Measurements from ENCODE around the gene FOXL1. TPM values are rescaled to one million over a fixed set of nuclear protein-coding genes. Genes with fewer than 3 reads are reported as not detected.
"Not testable (repeated sequence)": the region's sequence is repeated elsewhere in the genome, so short reads cannot be mapped to it uniquely, and the experiment has no call there.

The FOXL1 gene
- total RNA-seq, 4 donors from 2014 or later: 0.52 to 0.83 (median 0.69) TPM

DNA sequence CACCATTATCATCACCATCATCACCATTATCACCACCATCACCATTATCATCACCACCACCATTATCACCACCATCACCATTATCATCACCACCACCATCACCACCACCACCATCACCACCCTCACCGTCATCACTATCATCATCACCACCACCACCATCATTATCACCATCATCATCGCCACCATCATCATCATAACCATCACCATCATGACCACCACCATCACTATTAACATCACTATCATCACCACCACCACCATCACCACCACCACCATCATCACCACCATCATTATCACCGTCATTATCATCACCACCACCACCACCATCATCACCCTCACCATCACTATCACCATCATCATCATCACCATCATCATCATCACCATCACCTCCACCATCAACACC lies 9.1 kb downstream of the FOXL1 start:
- H3K4me1 ChIP-seq: no peaks in the 10 kb centered on the region
- no peaks in the 10 kb centered on the region for H3K9me3 ChIP-seq
- 96% methylated on average over 3 of the region's 3 CpGs for WGBS
- no peaks in the 10 kb centered on the region for H3K36me3 ChIP-seq
- H3K4me3 ChIP-seq: no peak overlapping the region
- TF ChIP-seq EP300 (IDR thresholded peaks at IDR 0.05) (no peak), POLR2AphosphoS5 (IDR thresholded peaks at IDR 0.05) (no peak), POLR2A (IDR thresholded peaks at IDR 0.05; ENCODE audit: low read depth) (no peak)
- TF ChIP-seq, protein P1, sequence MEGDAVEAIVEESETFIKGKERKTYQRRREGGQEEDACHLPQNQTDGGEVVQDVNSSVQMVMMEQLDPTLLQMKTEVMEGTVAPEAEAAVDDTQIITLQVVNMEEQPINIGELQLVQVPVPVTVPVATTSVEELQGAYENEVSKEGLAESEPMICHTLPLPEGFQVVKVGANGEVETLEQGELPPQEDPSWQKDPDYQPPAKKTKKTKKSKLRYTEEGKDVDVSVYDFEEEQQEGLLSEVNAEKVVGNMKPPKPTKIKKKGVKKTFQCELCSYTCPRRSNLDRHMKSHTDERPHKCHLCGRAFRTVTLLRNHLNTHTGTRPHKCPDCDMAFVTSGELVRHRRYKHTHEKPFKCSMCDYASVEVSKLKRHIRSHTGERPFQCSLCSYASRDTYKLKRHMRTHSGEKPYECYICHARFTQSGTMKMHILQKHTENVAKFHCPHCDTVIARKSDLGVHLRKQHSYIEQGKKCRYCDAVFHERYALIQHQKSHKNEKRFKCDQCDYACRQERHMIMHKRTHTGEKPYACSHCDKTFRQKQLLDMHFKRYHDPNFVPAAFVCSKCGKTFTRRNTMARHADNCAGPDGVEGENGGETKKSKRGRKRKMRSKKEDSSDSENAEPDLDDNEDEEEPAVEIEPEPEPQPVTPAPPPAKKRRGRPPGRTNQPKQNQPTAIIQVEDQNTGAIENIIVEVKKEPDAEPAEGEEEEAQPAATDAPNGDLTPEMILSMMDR (IDR thresholded peaks at IDR 0.05): no peak
- intact Hi-C loops (cut with DNase I): no loop called here
- peaks cover 0 to 81% (median 9%) of the 10 kb centered on the region in 4 donors for H3K27me3 ChIP-seq
- no peak overlapping the region for H3K27ac ChIP-seq (replicated peaks in 1 of 4)
- no peak for DNase-seq (ENCODE audit: extremely low spot score)

DNA sequence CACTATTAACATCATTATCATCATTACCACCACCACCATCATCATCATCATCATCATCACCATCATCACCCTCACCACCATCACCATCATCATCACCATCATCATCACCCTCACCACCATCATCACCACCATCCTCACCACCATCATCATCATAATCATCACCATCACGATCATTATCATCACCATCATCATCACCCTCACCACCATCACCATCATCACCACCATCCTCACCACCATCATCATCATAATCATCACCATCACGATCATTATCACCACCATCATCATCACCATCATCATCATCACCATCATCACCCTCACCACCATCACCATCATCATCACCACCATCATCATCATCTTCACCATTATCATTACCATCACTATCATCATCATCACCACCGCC lies 9.6 kb downstream of the FOXL1 start:
- H3K27ac ChIP-seq (replicated peaks in 1 of 4); H3K36me3 ChIP-seq; H3K4me3 ChIP-seq; DNase-seq (ENCODE audit: extremely low spot score); intact Hi-C loops (cut with DNase I); H3K4me1 ChIP-seq; H3K9me3 ChIP-seq: not testable (repeated sequence)
- H3K27me3 ChIP-seq: peaks cover 0 to 83% (median 14%) of the 10 kb centered on the region in 4 donors
- WGBS: 97% methylated on average over 3 of the region's 3 CpGs

DNA sequence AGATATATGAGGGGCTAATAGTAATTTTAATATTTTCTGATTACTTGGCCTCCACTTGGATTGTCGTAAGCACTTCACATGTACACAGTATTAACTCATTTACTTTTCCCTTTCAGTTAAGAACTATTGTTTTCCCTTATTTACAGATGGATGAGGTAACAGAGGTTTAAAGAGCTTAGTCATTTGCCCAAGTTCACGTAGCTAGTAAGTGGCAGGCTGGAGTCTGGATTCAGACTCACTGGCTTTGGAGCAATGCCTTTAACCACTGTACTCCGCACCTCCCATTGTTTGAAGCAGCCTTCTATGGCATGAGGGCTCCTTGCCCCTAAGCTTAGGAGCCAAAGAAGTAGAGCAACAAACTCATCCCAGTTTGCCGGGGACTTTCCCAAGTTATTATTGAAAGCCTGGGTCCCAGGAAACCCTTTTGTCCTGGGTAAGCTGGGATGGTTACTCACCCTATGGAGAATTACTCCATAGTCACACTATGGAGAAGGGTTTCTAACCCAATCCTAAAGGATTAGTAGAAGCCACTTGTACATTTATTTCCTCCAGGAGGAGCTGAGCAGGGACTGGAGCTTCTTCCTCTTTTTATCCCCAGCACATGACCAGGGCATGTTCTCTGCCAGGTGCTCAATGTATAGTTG lies 12.3 kb downstream of the FOXL1 start:
- Histone ChIP-seq H3K4me1 (peaks cover 0 to 15% (median 10%) of the 10 kb centered on the region in 4 donors), H3K36me3 (no peaks in the 10 kb centered on the region), H3K27ac (replicated peaks in 1 of 4) (no peak overlapping the region), H3K9me3 (no peaks in the 10 kb centered on the region), H3K27me3 (peaks cover 0 to 82% (median 26%) of the 10 kb centered on the region in 4 donors), H3K4me3 (no peak overlapping the region)
- WGBS: 93% methylated on average over 3 of the region's 4 CpGs
- intact Hi-C loops (cut with DNase I): no loop called here
- TF ChIP-seq POLR2AphosphoS5 (IDR thresholded peaks at IDR 0.05): no peak
- TF ChIP-seq EP300 (IDR thresholded peaks at IDR 0.05): no peak
- TF ChIP-seq POLR2A (IDR thresholded peaks at IDR 0.05; ENCODE audit: low read depth): no peak
- TF ChIP-seq, protein P1 (IDR thresholded peaks at IDR 0.05): no peak
- DNase-seq (ENCODE audit: extremely low spot score): no peak

DNA sequence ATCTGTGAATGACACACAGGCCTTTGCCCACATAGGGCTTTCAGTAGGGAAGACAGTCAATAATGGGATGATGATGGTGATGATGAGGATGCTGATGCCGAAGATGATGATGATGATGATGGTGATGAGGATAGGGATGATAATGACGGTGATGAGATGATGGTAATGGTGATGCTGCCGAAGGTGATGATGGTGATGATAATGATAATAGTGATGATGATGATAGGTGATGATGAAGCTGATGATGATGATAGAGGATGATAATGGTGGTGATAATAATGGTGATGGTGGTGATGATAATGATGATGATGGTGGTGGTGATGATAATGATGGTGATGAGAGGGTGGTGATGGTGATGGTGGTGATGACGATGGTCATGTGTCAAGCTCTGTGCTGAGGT lies 12.9 kb downstream of the FOXL1 start:
- no peak for DNase-seq (ENCODE audit: extremely low spot score)
- intact Hi-C loops (cut with DNase I): no loop called here
- H3K4me3 ChIP-seq: no peak overlapping the region
- no peaks in the 10 kb centered on the region for H3K36me3 ChIP-seq
- no peak overlapping the region for H3K27ac ChIP-seq (replicated peaks in 1 of 4)
- no peak for TF ChIP-seq EP300 (IDR thresholded peaks at IDR 0.05)
- no peak for TF ChIP-seq POLR2A (IDR thresholded peaks at IDR 0.05; ENCODE audit: low read depth)
- no peak for TF ChIP-seq POLR2AphosphoS5 (IDR thresholded peaks at IDR 0.05)
- TF ChIP-seq, protein P1 (IDR thresholded peaks at IDR 0.05): no peak
- no peaks in the 10 kb centered on the region for H3K9me3 ChIP-seq
- WGBS: 88% methylated on average over 4 of the region's 4 CpGs
- peaks cover 0 to 15% (median 10%) of the 10 kb centered on the region in 4 donors for H3K4me1 ChIP-seq
- peaks cover 0 to 83% (median 29%) of the 10 kb centered on the region in 4 donors for H3K27me3 ChIP-seq

DNA sequence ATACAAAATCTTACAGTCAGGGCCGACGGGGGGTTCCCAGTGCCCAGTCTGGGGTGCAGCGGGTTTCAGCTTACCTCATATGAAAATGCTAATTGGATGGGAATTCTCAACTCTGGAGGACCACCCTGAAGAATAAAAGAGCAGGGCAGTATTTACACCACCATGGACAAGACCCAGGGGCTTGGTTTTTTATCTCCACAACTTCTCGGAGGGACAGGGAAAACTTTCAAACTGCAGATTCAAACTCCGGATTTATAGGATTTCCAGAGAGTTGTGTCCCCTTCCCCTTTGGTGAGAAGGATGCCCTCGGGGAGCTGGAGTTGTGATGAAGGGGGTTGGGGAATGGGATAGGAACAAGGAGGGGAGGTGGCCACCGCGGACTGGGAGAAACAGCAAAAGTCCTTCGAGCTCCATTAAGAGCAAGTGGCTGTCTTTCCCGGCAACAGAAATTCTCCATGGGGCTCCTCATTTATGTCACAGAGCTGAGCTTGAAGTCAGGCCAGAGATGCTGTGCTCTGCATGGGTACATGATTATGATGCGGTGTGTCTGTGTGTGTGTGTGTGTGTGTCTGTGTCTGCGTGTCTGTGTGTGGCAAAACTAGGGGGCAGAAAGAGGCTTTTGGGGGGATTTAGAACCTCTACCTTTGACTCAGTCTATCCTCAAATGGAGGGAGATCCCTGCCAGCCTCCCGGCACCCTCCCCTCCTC lies 15.7 kb downstream of the FOXL1 start:
- intact Hi-C loops (cut with DNase I): no loop called here
- no peak for DNase-seq (ENCODE audit: extremely low spot score)
- Histone ChIP-seq H3K36me3 (no peaks in the 10 kb centered on the region), H3K4me1 (peaks cover 0 to 19% (median 10%) of the 10 kb centered on the region in 4 donors), H3K9me3 (no peaks in the 10 kb centered on the region), H3K27ac (replicated peaks in 1 of 4) (no peak overlapping the region), H3K4me3 (no peak overlapping the region), H3K27me3 (peaks cover 0 to 92% (median 32%) of the 10 kb centered on the region in 4 donors)
- TF ChIP-seq EP300 (IDR thresholded peaks at IDR 0.05) (no peak), POLR2AphosphoS5 (IDR thresholded peaks at IDR 0.05) (no peak), POLR2A (IDR thresholded peaks at IDR 0.05; ENCODE audit: low read depth) (no peak)
- TF ChIP-seq, protein P1 (IDR thresholded peaks at IDR 0.05): no peak
- 38% methylated on average over 13 of the region's 13 CpGs for WGBS

All from esophagus muscularis mucosa (tissue), 4 donors.